Measurements from ENCODE around the gene VTN.
"Not testable (repeated sequence)": the region's sequence is repeated elsewhere in the genome, so short reads cannot be mapped to it uniquely, and the experiment has no call there.

Gene VTN

DNA sequence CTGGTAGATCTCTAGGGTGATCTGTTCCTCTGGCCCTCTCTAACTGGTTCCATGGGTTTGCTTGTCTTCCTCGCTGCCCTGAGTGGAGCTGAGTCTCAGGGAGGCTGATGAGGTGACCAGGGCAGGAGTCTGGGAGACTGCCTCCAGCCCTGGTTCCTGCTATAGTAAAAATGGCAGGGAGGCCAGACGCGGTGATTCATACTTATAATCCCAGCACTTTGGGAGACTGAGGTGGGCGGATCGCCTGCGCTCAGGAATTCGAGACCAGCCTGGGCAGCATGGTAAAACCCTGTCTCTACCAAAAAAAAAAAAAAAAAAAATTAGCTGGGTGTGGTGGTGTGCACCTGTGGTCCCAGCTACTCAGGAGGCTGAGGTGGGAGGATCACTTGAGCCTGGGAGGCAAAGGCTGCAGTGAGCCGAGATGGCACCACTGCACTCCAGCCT lies 31.3 kb downstream of the VTN start:
- DNase-seq: not testable (repeated sequence)

DNA sequence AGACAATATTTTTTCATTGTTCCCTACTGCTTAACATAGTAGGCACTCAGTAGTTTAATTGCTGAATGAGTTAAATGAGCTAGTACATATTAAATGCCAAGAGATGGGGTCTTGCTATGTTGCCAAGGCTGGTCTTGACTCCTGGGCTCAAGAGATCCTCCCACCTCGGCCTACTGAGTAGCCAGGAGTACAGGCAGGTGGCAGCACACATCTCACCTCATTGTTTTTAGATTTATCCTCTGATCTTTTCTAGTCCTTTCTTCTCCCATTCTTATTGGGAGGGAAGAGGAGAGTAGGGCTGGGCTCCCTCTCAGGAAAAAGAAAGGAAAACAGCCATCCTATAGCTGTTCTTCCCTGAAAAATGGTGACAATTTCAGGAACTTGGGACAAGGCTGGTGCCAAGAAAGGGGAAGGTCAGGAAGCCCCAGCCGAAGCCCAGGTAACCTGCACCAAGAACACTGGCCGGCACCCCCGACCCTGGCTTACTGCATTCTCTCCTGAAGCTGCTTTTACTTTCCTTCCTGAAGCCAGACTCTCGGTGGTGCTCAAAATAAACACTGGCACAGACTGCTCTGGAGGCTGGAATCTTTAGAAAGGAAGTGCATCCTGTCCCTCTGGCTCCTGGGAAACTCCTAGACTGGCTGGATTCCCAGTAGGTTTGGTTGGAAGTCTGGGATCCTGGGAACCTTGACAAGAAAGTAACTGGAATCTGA lies 31.9 kb downstream of the VTN start:
- DNase-seq: no peak

DNA sequence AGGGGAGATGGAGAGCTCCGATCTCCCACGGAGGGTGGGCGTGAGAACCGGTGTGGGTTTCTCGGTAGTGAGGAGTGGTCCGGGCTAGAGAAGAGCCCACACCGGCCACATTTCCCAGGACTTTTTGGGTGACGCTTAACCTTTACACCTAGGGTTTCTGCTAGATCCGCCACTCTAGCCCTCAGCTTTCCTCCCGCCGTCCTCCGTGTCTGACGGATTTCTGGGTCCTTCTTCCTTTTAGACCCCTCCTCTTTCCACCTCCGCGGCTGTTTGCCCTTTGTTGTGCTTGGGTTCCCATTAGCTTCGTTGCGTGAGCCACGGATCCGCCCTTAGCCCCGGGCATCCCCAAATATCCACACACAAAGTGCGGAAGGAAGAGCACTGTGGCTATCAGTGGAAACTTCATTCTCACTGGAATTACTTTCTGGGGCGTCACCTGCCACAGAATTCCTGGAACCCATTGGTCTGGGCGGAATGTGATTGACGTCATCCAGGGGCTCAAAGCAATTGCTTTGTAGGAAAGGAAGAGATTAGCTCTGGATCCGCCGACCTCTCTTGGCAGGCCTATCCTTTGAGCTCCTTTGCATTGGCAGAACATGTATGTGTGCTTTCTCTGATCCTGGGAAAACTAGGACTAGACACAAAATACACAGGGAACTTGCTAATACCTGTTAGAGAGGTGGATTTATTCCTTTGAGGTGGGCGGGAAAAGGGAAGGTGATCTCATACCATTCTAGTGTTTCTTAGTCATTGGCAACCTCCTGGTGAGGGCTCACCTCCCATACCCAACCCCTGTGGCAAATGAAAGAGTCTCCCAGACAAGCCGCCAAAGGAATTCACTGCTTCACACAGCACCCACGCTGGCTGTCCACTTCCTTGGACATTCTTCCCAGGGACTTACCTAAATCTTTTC lies 33.9 kb downstream of the VTN start:
- DNase-seq: peak; percentile 16

DNA sequence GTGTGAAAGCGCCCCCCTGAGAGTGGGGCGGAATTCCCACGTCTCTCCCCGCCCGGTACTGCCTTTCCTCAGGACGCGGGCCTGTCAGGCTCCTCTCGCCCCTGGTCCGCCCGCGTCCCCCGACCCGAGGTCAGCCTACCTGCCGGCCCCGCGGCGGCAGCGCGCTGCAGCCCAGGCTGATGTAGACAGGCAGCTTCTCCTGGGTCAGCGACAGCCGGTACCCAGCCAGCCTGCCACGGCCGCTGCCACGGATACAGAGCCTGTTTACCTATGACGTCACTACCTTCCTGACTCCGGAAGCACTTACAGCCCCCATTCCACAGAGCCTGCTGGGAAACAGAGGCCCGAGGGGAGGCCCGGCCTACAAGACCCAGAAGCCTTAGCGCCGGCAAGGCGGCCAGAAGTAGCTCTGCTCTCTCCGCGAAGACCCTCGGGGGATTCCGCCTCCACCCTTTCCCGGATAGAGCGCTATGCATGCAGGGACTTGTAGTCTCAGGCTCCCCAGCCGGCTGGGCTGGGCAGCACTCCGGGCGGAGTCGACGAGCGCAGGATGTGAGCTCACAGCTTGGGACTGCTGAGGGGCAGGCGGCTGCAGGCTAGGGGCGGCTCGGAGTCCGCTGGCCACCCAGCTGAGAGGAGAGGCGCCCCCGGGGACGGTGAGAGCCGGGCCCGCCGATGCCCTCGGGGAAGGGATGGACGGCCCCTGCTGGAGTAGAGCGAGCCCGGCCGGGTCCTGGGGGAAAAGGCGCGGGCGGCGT lies 34.7 kb downstream of the VTN start, which contains the start of the genes IFT20 and TNFAIP1:
Gene IFT20, minus strand, starts transcription at position 272 of the 758 bp plus-strand sequence. CDS start 3,487 bp downstream, outside the sequence.
Gene TNFAIP1, plus strand, starts transcription at position 561 of the 758 bp plus-strand sequence. CDS start 3,761 bp downstream, outside the sequence.
- peak; percentile 98 for DNase-seq

DNA sequence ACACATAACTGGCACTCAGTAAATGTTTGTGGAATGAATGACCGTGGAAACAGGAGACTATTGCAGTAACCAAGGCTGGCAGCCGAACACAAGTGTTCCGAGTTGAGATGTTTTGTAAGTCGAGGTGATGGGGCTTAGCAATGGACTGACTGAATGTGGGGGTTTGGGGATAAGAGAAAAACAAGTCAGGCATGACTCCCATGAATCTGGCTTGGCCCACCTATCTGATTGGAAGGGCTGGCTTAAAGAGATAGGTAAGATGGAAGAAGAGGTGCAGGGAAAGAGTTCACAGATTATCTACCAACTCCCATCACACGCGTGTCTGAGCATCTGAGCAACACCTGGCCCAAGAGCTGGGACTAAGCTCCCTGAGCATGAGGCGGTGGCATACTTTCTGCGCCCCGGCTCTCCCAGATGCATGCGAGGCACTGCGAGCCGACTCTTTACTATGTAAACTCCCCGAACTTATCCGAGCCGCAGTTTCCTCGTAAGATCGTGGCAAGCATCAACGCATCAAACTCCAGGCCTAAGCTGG lies 35.4 kb downstream of the VTN start:
- peak; percentile 44 for DNase-seq

DNA sequence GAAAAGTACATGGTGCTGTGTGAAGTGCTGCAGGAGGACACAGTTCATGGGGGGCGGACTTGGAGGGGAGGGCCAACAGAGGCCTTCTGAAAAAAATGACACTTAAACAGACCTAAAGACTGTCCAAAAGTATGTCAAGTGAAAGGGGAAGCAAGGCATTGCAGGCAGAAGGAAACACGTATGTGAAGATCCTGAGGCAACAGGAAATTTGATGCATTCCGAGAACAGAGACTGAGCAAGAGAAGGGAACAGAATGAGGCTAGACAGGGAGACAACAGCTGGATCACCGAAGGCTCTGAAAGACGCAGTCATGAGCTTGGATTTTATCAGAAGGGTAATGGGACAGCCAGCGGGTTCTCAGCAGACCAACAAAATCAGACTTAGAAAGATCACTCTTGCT lies 35.9 kb downstream of the VTN start:
- no peak for DNase-seq

DNA sequence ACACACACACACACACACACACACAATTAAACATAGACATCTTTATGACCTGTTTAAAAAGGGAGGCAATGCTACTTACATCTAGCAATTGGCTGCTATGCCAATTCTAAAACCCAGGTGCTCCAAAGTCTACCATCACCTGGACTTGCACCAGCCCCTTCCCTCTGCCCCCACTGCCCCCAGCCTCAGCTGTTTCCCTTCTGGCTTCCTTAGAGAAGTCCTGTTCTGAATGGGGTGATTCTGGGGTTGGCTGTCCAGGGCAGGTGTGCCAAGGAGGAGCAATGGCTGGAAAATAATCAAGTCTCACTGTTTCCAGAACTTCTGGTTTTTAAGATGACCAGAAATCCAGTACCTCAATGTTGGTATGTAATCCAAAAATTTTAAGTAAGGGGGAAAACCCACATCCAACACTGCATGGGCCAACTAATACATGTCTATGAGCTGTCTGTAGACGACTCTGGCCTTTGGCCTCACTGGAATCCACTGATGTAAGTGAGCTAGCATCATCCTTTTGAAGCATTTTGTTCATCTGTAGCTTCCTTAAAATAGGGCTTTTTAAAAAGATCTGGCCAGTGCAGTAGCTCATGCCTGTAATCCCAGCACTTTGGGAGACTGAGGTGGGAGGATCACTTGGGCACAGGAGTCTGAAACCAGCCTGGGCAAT lies 36.9 kb downstream of the VTN start:
- no peak for DNase-seq

DNA sequence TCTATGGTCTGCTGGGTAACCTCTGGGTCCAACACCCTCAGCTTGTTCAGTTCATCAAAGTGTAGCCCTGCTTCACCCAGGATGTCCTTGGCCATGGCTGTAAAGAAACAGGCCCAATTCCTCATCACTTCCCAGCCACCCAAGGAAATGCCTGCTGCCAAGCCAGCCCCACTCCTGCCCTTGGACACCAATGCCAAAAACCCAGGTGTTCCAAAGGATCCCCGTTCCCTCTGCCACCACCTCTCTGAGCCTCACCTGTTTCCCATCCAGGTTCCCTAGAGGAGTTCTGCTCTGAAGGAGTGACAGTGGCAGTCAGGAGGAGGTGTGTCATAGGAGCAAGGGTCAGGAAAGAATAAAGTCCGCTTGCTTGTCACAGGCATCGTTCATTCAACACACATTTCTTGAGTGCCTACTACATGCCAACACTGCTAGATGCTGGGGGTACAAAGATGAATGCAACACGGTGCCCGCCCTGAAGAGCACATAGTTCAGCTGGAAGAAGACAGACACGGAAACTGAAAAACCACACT lies 38.2 kb downstream of the VTN start:
- DNase-seq: no peak

DNA sequence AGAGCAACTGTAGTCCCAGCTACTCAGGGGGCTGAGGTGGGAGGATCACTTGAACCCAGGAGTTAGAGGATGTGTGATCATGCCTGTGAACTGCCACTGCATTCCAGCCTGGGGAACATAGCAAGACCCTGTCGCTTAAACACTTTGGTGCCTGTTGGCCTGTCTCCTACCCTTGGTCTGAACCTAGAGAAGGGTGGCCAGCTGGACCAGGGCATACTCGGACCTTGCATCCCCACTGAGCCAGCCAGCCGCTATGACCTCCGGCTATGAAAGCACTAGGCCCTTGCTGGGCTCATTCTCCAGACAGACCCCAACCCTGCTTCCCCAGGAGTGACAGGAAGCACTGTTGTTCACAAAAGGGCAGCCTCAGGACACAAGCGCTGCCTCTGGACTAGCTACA lies 39.4 kb downstream of the VTN start:
- DNase-seq: no peak

DNA sequence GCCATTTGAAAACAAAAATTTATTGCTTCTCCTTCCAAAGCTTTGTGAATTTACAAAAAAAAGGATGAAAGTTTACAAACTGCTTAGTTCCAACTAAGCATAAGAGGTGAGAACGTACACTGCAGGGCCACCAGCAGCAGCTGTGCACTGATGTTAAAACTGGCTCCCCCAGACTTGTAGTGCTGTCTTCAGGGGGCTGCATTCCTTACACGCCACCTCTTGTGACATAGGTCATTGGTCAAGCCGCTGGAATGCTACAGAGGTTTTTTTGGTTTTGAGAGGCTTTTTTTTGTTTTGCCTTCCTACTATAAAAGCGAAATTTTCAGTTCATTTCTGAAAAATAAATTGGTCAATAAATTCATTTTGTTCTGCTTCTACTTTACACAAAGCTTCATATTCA lies 41.8 kb downstream of the VTN start:
- no peak for DNase-seq

DNA sequence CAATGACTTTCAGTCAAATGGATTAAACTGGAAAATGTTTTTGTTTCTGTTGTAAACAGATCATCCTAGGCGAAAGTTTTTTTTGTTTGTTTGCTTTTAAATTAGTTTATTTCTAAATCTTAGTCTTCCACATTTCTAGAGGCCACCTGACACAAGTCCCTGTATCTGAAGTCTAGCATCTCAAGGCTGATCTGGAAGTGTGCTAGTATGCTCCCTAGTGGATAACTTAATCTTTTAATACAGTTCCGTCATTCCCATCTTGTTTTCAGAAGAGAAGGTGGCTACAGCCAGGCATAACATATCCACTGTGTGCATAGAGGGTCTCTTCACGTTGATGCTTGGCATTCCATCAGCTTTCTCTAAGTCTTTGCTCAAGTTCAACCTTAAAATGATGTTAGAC lies 42.4 kb downstream of the VTN start:
- DNase-seq: no peak

DNA sequence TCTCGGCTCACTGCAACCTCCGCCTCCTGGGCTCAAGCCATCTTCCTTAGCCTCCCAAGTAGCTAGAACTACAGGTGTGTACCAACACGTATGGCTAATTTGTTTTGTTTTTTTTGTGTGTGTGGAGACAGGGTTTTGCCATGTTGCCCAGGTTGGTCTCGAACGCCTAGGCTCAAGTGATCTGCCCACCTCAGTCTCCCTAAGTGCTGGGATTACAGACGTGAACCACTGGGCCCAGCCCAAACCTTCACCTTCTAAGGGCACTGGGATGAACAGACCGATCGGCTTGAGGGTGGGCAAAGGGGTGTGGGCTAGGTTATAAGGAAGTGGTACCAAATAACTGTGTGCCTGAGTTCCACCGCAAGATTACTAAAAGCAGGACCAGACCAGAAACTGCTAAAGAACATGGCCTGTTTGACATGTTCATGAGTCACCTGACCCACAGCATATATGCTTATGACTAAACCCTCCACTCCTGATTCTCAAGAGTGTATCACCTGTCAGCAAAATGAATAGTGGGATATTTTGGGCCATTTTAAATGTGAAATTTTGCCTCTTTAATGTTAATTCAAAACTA lies 43.0 kb downstream of the VTN start:
- DNase-seq: no peak

DNA sequence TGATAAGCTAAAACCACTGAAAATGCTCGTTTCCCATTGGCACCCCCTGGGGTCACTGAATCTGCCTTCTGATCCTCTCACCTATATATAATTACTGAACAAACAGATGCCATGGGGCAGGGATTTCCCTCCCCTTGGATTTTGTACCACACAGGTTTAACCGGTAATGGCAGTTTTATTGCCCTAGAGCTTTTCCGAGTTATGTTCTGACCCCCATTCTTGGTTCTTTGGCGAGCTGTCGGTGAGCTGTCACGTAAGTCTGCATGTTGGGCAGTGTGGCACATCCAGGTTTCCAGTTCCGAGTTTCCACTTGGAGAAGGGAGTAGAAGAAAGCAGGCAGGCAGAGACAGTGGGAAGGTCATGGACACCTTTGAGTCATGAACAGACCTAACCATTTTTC lies 44.0 kb downstream of the VTN start:
- DNase-seq: no peak

DNA sequence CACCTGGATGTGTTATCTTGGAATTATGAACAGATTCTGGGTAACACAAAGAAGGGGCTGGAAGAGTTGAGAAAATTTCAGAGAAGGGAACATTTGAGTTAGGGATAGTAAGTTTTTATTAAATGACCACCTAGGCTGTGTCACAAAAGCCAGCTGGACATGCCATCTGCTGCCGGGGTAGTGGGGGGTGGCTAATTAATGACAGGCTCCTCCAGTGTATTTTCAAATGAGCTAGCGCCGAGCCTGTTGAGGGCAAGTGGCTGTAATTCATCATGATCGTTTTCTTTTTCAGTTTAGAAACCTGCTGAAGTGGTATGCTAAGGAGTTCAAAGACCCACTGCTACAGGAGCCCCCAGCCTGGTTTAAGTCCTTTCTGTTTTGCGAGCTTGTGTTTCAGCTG lies 44.9 kb downstream of the VTN start:
- no peak for DNase-seq

DNA sequence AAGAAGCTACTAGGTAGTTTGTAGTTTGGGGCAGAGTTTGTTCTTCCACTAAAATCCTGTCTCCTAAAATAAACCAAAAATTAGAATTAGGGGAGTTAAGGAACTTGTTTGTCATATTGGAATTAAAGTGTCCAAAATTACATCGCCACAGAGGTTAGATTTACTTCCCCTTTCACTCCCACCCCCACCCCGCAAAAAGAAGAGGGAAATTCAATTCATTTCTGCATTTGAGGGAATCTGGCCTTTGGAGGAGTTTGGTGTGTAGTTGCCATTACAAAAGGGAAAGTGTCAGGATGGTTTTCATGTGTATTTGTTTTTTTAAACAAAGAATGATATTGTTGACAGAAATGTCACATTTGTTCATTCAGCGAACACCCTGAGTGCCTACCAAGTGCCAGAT lies 45.3 kb downstream of the VTN start:
- DNase-seq: no peak

DNA sequence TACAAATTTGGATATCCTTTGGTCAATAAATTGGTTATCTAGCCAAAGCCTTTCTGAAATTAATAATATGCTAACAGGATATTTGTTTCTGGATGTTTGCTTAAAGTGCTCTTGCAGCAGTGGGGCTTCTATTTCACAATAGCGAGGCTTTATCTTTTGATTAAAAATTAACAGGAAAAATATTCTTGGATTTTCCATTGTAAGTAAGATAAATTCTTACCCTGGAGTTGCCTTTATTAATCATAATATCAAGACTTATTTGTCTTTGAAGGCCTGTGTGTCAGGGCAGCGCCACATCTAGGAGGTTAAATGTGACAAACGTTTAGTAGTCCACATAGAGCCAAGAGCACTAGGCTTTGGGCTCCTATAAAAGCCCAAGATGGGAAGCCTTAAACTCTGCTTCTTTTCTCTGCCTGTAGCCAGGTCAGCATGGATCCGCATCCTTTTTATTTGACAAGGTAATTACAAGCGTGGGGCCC lies 45.8 kb downstream of the VTN start:
- DNase-seq: no peak

DNA sequence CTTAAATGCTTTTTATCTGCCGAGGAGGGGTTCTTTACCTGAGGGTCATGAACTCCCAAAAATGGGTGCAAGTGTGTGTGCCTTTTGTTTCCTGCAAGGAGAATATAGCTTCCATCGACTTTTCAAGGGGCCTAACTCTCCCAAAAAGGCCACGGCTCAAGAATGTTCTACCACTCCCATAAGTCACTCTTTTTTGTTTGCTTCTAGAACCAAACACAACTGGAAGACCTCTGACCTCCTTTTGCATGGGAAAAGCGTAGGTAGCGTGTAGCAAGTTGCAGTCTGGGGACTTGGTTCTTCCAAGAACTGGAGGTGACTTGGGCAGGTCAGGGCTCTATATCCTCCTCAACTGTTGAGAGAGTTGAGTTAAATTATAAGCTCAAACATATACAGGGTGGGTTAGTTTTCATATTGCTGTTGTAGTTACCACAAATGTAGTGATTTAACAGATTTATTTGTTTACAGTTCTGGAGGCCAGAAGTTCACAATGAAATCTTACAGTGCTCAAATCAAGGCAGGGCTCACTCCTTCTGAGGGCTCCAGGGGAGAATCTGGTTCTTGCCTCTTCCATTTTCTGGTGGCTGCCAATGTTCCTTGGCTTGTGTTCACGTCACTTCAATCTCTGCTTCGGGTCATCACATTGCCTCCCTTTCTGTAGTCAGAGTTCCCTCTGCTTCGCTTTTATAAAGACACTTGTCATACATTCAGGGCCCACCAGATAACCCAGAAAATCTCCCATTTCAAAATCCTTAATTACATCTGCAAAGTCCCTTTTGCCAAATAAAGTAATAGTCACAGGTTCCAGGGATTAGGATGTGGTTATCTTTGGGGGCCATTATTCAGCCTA lies 49.7 kb downstream of the VTN start:
- DNase-seq: no peak

DNA sequence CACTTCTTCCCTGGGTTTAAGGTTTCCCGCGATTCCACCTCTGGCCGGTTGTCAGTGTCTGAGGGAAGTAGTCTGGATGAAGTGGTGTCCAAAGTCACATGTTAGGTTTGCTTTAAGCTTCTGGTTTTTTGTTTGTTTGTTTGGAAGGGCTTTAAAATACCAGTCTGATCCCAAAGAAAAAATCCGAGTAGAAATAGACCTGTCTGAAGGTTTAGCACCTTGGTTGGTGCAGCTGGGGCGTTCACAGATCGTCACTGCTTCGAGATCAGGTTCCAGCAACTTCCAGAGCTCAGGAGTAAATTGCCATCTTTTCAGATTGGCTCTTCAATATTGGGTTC lies 50.5 kb downstream of the VTN start:
- no peak for DNase-seq

DNA sequence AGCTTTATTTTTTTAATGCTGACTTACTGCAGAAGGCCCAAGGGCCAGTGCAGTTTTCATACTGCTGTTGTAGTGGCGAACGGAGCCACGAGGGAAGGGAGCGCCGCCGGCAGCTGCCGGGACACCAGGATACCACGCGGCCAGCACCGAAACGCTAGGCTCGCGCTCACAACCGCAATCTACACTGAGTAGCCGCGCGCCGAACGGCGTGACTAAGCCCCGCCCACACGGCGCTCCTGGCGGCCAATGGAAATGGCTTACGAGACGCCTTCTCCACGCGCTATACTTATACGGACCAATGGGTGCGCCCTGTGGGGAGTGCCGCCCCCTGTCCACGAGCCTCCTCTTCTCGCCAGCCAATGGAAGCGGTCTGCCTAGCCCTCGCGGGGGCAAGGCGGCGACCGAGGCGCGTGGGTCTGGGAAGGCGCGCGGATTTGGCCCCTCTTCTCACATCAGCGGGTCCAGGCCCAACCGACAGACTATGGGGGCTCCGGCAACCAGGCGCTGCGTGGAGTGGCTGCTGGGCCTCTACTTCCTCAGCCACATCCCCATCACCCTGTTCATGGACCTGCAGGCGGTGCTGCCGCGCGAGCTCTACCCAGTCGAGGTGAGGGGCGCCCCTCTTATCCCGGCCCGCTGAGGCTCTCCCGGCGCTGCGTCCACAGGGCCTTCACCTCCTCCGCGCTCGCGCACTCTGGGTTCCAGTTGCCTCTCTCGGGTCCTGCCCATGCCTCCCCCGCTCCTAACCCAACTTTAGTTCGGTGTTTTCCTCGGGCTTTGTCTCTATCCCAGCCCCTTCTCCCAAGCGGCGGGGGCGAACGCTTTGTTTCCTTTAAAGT lies 51.1 kb downstream of the VTN start, which contains the start of gene TMEM97:
Gene TMEM97, plus strand, starts transcription at position 442 of the 839 bp plus-strand sequence. Its CDS starts 40 bp downstream, at position 482.
- peak; percentile 99 for DNase-seq
